HG02938 (cell line): ENCODE measurements around the gene KLHDC8A.
"Not testable (repeated sequence)": the region's sequence is repeated elsewhere in the genome, so short reads cannot be mapped to it uniquely, and the experiment has no call there.

ENCODE experiments used
- ATAC-seq: cut with Tn5 transposase; IDR thresholded peaks from one replicate; pipeline ENCODE4 v1.9.1; 2021; ENCODE audit warnings: mild to moderate bottlenecking, moderate library complexity; ENCODE audit not compliant: unreplicated experiment

KLHDC8A gene, protein sequence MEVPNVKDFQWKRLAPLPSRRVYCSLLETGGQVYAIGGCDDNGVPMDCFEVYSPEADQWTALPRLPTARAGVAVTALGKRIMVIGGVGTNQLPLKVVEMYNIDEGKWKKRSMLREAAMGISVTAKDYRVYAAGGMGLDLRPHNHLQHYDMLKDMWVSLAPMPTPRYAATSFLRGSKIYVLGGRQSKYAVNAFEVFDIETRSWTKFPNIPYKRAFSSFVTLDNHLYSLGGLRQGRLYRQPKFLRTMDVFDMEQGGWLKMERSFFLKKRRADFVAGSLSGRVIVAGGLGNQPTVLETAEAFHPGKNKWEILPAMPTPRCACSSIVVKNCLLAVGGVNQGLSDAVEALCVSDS

DNA sequence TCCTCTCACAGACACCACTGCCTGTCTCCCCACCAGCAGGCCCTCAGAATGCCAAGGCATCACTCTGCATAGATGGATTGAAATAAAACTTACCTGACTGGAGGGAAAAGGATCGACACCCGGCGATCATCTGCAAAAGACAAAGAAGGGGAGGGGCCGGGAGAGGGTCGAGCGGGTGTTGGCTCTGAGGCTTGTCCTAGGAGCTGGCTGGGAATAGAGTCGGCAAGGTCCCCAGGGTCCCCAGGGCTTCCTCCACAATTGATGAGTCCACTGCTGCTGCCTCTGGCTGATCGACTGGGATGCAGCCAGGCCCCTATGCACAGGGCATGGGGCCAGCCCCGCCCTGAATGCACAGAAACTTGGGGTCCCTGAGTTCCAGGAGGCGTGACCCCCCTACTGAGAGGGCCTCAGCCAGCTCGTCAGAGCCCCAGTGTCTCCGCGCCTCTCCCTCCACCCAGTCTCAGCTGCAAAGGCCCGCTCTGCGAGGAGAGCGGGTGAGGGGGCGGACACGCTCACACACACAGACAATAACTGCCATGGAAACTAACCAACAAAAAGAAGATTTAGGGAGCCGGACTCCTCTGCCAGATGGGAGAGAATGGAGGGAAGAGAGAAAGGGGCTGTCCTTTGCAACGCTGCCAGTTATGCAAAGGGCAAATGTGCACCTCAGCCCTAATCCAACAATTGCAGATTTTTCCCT lies at the start of gene KLHDC8A:
Gene KLHDC8A (minus strand): TSS at position 483 of the 700 bp plus-strand sequence. CDS start 13,318 bp downstream, outside the sequence.
- ATAC-seq: no peak

DNA sequence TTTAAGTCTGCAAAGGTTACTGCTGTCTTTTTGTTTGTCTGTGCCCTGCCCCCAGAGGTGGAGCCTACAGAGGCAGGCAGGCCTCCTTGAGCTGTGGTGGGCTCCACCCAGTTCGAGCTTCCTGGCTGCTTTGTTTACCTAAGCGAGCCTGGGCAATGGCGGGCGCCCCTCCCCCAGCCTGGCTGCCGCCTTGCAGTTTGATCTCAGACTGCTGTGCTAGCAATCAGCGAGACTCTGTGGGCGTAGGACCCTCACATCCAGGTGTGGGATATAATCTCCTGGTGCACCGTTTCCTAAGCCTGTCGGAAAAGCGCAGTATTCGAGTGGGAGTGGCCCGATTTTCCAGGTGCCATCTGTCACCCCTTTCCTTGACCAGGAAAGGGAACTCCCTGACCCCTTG lies 49.5 kb upstream of the KLHDC8A start:
- ATAC-seq: not testable (repeated sequence)

DNA sequence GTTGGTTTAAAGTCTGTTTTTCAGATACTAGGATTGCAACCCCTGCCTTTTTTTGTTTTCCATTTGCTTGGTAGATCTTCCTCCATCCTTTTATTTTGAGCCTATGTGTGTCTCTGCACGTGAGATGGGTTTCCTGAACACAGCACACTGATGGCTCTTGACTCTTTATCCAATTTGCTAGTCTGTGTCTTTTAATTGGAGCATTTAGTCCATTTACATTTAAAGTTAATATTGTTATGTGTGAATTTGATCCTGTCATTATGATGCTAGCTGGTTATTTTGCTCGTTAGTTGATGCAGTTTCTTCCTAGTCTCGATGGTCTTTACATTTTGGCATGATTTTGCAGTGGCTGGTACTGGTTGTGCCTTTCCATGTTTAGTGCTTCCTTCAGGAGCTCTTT lies 47.8 kb upstream of the KLHDC8A start:
- not testable (repeated sequence) for ATAC-seq

DNA sequence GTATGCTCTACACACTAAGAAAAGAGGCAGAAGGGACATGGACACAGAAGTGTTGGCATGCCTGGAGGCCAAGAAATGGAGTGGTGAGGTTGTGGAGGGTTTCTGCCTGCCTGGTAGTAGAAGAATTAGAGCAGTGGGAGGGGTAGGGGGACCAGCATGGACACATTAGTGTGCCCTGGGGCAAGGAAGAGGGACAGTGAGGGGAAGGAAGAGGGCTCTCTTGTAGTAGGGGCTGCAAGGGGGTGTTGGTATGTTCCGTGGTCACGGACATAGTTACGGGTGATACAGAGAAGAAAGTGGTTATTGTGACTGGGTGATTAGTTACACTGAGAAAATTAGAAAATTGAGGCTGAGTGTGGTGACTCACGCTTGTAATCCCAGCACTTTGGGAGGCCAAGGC lies 41.9 kb upstream of the KLHDC8A start:
- no peak for ATAC-seq

DNA sequence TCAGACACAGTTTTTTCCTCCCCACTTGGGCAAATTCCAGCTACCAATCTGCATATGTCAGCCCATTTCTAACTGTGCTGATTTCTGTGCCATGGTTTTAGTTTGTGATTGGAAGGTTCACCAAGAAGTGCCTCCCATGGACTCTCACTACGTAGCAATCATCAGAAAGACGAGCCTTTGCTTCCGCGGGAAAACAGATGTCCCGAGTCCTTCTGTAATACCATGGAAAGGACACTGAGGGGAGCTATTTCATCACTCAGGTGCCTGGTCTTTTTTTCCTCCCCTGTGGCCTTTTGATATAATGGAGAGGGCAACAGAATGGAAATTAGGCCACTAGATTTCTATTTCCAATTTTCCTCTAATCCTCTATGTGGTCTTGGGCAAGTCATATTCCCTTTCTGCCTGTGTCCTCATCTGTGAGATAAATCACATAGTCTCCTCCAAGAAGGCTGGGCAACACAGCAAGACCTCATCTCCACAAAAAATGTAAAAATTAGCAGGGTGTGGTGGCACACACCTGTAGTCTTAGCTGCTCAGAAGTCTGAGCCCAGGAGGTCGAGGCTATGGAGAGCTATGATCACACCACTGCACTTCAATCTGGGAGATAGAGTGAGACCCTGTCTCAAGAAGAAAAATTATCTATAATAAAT lies 40.4 kb upstream of the KLHDC8A start:
- ATAC-seq: no peak

DNA sequence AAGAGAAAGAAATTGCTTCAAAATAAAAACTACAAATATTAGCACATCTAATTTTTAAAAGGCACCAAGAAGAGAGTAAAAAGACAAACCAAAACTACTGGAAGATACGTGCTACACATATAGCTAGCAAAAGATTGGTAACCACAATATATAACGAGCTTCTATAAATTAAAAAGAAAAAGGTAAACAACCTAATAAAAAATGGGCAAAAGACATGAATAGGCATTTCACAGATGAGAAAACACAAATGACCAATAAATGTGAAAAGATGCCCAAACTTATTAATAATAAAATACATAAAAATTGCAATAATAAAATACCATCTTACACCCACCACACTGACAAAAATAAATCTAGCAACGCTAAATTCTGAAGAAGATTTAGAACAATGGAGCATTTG lies 38.9 kb upstream of the KLHDC8A start:
- no peak for ATAC-seq

DNA sequence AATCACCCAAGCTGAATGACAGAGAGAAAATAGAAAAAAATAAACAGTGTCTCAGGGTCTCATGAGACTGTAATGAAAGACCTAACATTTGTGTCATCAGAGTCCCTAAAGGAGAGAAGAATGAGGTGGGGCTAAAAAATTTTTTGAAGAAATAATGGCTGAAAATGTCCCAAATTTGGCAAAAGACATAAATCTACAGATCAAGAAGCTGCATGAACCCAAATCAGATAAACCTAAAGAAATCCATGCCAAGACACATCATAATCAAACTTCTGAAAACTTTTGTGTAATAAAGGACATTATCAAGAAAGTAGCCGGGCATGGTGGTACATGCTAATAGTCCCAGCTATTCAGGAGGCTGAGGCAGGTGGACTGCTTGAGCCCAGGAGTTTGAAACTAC lies 35.9 kb upstream of the KLHDC8A start:
- ATAC-seq: no peak

DNA sequence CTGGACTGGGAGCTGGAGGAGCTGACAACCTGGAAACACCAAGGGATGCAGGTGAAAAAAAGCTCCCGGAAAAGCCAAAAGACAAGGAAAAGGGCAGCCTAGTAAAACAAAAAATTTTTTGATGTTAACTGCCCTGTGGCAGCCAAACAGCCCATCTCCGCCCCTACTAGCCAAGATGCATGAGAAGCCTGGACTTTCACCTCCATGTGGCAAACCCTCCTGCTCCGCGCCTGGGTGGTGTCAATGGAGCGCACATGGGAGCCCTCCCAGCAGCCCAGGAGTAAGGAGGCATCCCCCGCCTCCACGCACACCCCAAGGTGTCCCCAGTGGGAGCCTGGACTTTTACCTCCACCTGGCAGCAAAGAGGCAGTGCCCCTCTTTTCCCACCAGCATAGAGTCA lies 34.7 kb upstream of the KLHDC8A start:
- ATAC-seq: no peak

DNA sequence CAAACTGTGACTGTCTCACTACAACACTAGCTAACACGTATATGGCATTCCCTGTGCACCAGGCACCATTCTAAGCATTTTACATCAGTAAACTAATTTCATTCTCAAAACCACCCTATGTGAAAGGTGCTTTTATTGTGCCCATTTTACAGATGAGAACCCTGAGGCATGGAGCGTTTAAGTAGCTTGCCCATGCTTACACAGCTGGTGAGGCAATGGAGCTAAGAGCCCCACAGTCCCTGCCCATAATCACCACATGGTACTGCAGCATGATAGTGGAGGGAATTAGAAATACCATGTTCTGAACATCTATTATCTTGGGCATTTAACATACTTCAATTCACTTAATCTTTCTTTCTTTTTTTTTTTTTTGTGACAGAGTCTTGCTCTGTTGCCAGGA lies 31.1 kb upstream of the KLHDC8A start:
- ATAC-seq: no peak

DNA sequence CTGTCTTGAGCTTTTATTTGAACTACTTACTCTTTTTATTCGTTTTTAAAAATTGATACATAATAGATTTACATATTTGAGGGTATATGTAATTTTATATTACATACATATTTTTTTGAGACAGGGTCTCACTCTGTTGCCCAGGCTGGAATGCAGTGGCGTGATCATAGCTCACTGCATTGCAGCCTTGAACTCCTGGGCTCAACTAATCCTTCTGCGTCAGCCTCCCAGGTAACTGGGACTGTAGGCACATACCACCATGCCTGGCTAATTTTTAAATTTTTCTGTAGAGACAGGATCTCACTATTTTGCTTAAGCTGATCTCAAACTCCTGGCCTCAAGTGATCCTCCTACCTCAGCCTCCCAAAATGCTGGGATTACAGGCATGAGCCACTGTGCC lies 26.3 kb upstream of the KLHDC8A start:
- not testable (repeated sequence) for ATAC-seq

DNA sequence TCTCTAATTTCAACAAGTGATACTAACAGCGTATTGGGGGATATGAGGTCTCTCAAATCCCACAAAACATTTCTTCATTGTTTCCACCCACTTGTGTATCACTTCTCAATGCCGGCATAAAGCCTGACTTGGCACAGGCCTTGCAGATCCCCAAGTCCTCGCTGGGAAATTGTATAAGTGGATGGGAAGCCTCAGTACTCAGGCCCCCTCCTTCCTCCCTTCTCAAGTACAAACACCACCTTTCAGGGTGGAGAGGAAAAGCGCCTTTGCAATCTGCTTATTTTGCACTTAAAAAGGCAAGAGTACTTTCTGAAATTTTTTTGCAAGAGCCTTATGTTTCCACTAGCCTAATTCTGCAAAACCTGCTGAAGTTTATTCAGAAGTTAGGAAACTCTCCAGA lies 25.8 kb upstream of the KLHDC8A start:
- ATAC-seq: no peak

DNA sequence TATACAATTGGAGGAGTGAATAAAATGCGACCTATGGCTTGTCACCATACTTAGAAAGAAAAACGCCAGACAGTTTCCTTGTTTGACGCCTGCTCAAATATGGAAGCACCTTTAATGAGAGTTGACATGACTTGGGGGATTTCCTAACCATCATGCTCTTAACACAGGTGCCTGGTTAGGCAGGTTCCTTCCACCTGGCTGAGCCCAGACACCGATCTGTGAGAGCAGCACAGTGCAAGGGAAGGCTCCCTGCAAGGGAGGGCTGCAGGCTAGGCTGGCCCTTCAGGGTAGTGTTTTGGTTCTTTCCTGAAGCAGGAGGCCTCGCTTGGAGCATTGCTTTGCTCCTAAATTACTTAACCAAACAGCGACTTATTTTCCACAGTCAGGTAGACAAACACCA lies 24.6 kb upstream of the KLHDC8A start:
- no peak for ATAC-seq

DNA sequence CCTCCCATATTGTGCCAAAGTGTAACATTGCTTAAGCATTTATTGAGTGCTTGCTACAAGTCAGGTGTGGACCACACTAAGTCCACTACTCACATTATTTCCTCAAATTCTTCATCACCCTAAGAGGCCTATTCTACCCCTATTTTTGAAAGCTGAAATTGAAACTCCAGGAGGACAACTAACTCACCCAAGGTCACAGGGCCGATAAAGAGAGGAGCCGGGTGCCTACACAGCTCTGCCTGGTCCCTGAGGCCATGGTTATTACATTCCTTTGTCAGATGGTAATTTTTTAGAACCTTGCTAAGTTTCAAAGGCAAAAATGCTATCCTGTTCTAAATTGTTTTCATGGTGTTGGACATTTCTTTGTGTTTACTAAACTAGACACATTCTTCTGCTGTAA lies 24.2 kb upstream of the KLHDC8A start:
- no peak for ATAC-seq

DNA sequence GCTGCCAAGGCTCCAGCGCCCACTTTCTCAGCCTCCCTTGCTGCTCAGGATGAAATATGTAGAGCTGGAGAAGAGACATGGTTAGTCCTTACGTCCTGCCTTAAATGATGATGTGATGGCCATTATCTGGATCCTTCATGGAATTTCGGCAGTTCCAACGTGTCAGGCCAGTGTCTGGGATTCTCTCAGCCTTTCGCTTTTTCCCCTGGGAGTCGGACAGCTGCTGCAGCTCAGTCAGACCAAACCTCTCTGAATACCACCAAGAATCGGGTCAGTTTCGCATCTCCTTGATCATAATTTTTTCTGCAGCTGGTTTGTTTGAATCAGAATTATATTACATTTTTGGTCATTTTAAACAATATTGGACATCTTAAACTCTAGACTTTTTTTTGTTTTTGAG lies 22.3 kb upstream of the KLHDC8A start:
- ATAC-seq: no peak

DNA sequence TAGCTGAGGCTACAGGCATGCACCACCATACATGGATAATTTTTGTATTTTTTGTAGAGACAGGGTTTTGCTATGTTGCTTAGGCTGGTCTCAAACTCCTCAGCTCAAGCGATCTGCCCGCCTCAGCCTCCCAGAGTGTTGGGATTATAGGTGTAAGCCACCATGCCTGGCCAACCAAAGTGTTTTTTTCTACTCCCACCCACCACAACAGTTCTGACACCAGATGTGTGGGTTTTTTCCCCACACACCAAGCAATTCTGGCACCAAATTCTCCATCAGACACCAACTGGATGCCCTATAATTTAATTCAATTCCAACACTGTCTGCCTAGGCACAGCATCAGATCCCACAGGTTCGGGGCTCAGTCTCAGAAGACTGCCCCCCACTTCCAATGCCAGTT lies 20.6 kb upstream of the KLHDC8A start:
- ATAC-seq: no peak

DNA sequence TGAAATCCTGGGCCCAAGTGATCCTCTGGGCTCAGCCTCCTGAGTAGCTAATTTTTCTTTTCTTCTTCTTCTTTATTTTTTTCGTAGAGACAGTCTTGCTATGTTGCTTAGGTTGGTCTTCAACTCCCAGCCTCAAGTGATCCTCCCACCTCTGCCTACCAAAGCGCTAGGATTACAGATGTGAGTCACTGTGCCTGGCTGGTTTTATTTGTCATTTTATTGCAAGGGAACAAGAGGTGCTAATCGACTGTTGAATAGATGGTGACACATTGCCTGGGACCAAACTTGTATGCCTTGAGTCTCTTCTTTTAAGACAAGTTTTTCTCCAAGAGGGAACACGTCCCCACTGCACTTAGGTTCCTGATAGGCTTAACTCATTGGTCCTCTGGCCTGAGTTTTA lies 20.0 kb upstream of the KLHDC8A start:
- no peak for ATAC-seq

DNA sequence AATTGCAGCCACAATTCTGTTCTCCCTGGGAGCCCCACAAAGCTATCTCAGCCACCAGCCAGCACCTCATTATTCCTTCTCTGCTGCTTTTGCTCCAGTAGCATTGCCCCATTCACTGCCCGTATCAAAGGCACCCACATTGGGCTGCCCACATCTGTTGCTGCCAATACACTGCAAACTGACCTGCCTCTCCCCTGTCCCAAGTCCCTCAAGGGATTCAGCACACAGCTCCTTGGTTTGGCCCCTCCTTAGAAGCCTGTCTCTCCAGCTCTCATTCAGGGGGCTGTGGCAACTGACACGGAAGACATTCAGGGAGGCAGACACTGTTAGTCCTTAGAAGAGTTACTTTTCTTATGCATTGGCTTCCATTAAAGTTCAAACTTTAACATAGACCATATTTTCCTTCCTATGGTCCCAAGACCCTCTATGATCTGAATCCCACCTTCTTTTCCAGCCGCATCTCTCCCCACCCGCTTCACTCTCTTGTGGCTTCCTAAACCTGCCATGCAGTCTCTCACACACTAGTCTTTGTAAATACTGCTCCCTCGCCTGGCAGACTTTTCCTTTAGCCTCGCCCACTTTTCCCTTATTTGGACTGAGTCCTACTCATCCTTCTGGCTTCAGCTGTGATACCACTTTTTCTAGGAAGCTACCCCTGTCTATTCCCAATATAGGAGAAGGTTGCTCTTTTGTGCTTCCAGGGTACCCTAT lies 19.3 kb upstream of the KLHDC8A start:
- ATAC-seq: no peak

DNA sequence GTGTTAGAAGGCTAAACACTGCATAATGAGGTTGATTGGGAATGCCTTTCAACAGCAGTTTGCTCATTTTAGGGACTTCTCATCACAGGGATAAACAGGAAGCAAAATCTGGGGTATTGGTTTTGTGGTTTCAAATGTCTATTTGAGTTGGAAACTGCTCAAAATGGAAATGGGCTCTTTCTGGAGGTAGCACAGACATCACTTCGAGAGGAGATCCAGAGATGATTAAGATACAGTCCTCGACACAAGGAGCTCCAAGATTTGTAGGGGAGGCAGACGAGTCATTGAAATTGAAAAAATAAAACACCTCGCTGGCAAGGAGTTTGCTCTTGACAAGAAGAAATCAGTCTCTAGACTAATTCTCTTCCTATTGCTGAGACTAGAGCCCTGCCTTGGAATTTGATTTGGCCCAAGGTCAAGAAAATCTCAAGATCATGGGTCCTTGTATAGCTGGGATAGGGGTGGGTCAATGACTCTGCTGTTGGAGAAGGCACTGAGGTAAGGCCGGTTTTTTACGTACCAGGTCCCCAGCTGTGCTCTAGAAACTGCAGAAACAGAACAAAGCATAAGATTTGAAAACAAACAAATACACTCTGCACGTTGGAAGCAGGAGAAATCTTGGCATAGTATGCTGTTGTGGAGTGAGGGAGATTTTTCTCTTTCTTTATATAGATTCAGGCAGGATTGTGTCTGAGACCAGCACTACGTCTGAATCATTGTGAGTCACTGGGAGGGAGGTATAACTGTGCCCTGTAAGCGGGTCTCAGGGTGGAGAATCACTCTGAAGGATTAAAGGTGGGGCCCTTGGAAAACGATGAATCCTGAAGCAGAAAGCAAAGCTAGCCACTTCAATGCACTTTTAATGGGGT lies 17.7 kb upstream of the KLHDC8A start:
- no peak for ATAC-seq

DNA sequence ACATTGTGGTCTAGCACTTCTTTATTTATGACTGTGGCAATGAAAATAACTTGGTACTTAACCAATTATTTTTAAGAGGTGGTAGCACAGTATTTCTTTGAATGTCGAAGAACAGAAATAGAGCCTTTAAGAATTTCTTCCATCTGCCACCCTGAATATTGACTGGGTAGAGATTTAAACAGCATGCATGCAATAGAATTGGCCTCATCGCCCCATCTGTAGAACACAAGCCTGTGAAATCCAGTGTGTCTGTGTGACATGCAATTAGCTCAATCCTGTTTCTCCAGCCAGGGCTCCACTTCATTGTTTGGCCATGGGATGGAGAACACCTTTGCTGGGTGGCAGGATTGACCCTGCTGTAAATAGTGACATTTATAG lies 17.1 kb upstream of the KLHDC8A start:
- no peak for ATAC-seq

DNA sequence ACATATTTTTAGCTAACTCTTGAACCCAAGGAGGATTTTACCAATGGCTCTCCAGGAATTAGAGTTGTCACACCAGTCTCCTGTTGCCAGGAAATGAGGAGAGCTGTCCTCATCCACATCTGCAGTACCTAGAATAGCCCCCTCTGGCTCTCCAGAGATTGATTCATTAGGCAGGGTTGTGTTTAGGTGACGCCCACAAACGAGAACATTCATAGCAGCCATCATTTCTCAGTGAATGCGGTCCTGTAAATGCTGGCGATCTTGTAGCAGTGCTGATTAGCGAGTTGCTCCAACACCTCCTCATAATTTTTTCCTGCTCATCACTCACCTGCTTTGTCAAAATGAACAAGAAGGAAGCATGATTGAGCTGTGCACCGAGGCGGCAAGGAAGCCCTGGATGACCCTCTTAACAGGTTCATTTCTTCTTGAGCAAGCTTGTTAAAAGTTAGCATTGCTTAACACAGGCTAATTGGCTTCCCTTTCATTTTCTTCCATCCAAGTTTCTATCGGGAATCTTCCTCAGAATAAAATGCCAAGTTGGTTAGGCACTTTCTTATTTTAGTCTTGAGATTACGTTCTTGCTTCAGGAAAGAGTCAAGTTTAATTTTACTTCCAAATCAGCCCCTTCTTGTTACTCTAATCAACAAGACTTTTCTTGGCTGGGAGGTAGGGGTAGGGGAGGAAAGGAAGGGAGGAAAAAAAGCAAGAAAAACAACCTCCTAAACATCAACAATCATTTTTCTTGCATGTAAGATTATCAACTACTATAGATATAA lies 16.5 kb upstream of the KLHDC8A start:
- no peak for ATAC-seq
